IPS-18c (cell line): ENCODE data around the gene OR7C1.
"Not testable (repeated sequence)": the region's sequence is repeated elsewhere in the genome, so short reads cannot be mapped to it uniquely, and the experiment has no call there.

Experiments
- H3K4me3 ChIP-seq: 2 replicates; pipeline ENCODE4 v1.7.0; 2013; ENCODE audit warnings: low read depth, mild to moderate bottlenecking, low read length, moderate library complexity; ENCODE audit not compliant: insufficient read depth
- H3K9me3 ChIP-seq: one replicate; pipeline ENCODE4 v1.6.1; 2013; ENCODE audit warnings: mild to moderate bottlenecking, low read length, moderate library complexity; ENCODE audit not compliant: control insufficient read depth, insufficient read depth

The OR7C1 gene

GRCh38 chr19:14773722-14774121 is 61.3 kb downstream of the OR7C1 start:
- not testable (repeated sequence) for H3K4me3 ChIP-seq

GRCh38 chr19:14772995-14773394 is 62.0 kb downstream of the OR7C1 start:
- no peaks in the 10 kb centered on the region for H3K9me3 ChIP-seq
- H3K4me3 ChIP-seq: no peak overlapping the region

More at GRCh38 chr19:14773722-14774121, 61.3 kb downstream of the OR7C1 start:
- H3K9me3 ChIP-seq: not testable (repeated sequence)

- Histone ChIP-seq H3K4me3 (no peak overlapping the region), H3K9me3 (no peaks in the 10 kb centered on the region)
Observed at GRCh38 chr19:14772467-14772866, 62.5 kb downstream of the OR7C1 start.

GRCh38 chr19:14770944-14771839 is 63.8 kb downstream of the OR7C1 start:
- Histone ChIP-seq H3K4me3 (no peak overlapping the region), H3K9me3 (no peaks in the 10 kb centered on the region)

- Histone ChIP-seq H3K9me3 (no peaks in the 10 kb centered on the region), H3K4me3 (no peak overlapping the region)
Observed at GRCh38 chr19:14770136-14770535, 64.8 kb downstream of the OR7C1 start.

GRCh38 chr19:14769201-14769600 is 65.8 kb downstream of the OR7C1 start:
- Histone ChIP-seq H3K9me3 (no peaks in the 10 kb centered on the region), H3K4me3 (no peak overlapping the region)

GRCh38 chr19:14768001-14768400 is 67.0 kb downstream of the OR7C1 start:
- H3K9me3 ChIP-seq: no peaks in the 10 kb centered on the region
- no peak overlapping the region for H3K4me3 ChIP-seq

- H3K4me3 ChIP-seq: no peak overlapping the region
- H3K9me3 ChIP-seq: no peaks in the 10 kb centered on the region
Observed at GRCh38 chr19:14767466-14767971, 67.5 kb downstream of the OR7C1 start.

- not testable (repeated sequence) for H3K9me3 ChIP-seq, H3K4me3 ChIP-seq
Observed at GRCh38 chr19:14765841-14766240, 69.1 kb downstream of the OR7C1 start.

- not testable (repeated sequence) for H3K4me3 ChIP-seq, H3K9me3 ChIP-seq
Observed at GRCh38 chr19:14765403-14765802, 69.6 kb downstream of the OR7C1 start.

- no peak overlapping the region for H3K4me3 ChIP-seq
- no peaks in the 10 kb centered on the region for H3K9me3 ChIP-seq
Observed at GRCh38 chr19:14764401-14764800, 70.6 kb downstream of the OR7C1 start.

GRCh38 chr19:14763497-14764145 is 71.4 kb downstream of the OR7C1 start:
- H3K9me3 ChIP-seq: no peaks in the 10 kb centered on the region
- H3K4me3 ChIP-seq: no peak overlapping the region

- Histone ChIP-seq H3K4me3 (no peak overlapping the region), H3K9me3 (no peaks in the 10 kb centered on the region)
Observed at GRCh38 chr19:14762111-14762510, 72.9 kb downstream of the OR7C1 start.

GRCh38 chr19:14761607-14762006 is 73.4 kb downstream of the OR7C1 start:
- Histone ChIP-seq H3K9me3 (no peaks in the 10 kb centered on the region), H3K4me3 (no peak overlapping the region)

GRCh38 chr19:14758816-14759215 is 76.2 kb downstream of the OR7C1 start:
- H3K9me3 ChIP-seq: no peaks in the 10 kb centered on the region
- H3K4me3 ChIP-seq: no peak overlapping the region

GRCh38 chr19:14748601-14749000 is 86.4 kb downstream of the OR7C1 start:
- Histone ChIP-seq H3K4me3 (no peak overlapping the region), H3K9me3 (no peaks in the 10 kb centered on the region)
